Inflammatory macrophage treated with lipopolysaccharide for 4 hours (primary cell): ENCODE data around the gene CCDC27.

Source experiments
- DNase-seq: peaks from one replicate; pipeline ENCODE4 v3.0.0-alpha.2; 2020

Gene CCDC27

GRCh38 chr1:3778590-3779264 lies 26.5 kb downstream of the CCDC27 start:
- DNase-seq, result no peak

- DNase-seq, result no peak
Measured at GRCh38 chr1:3779265-3779911, 27.1 kb downstream of the CCDC27 start.

GRCh38 chr1:3779912-3780416 lies 27.7 kb downstream of the CCDC27 start:
- DNase-seq, result no peak

- DNase-seq, result no peak
Measured at GRCh38 chr1:3780901-3781300, 28.7 kb downstream of the CCDC27 start.

- no peak for DNase-seq
Measured at GRCh38 chr1:3783651-3784474, 31.6 kb downstream of the CCDC27 start.

- no peak for DNase-seq
Measured at GRCh38 chr1:3785045-3785444, 32.8 kb downstream of the CCDC27 start.

- DNase-seq, result no peak
Measured at GRCh38 chr1:3785456-3786157, 33.4 kb downstream of the CCDC27 start.

- no peak for DNase-seq
Measured at GRCh38 chr1:3786468-3787348, 34.5 kb downstream of the CCDC27 start.

GRCh38 chr1:3787349-3787715 lies 35.1 kb downstream of the CCDC27 start:
- no peak for DNase-seq

- no peak for DNase-seq
Measured at GRCh38 chr1:3787745-3788605, 35.7 kb downstream of the CCDC27 start.

GRCh38 chr1:3788756-3789420 lies 36.6 kb downstream of the CCDC27 start:
- DNase-seq, result no peak

GRCh38 chr1:3789421-3790300 lies 37.4 kb downstream of the CCDC27 start:
- no peak for DNase-seq

- no peak for DNase-seq
Measured at GRCh38 chr1:3790500-3790923, 38.3 kb downstream of the CCDC27 start.

- no peak for DNase-seq
Measured at GRCh38 chr1:3790952-3791351, 38.7 kb downstream of the CCDC27 start.

GRCh38 chr1:3795453-3796214 lies 43.4 kb downstream of the CCDC27 start:
- no peak for DNase-seq

- DNase-seq, result peak; percentile 90
Measured at GRCh38 chr1:3796215-3797061, 44.2 kb downstream of the CCDC27 start, which contains the start of gene LRRC47. TSS of gene LRRC47 (minus strand) at chr1:3796498. CDS start at chr1:3796476, 22 bp downstream.

GRCh38 chr1:3799976-3800685 lies 47.9 kb downstream of the CCDC27 start:
- peak; percentile 43 for DNase-seq
